ENCODE measurements around the gene SH3YL1.

DNA sequence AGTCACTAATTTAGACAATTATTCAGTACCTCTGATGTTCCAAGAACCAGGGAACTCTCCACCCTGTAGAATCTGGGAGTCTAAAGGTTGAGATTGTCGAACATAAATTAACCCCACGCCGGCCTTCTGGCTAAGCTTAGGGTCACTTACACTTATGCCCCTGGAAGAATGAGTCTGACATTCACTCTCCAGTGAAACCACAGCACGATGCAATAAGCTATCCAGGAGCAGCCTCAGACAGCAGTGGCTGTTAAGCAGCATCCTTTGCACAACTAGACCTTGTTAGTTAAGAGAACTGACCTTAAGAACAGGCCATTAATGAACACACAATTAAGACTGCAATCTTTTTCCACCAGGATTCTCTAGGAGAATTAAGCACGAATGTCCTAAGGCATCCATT, 25.0 kb downstream of the SH3YL1 start:
- TF ChIP-seq CTCF (conservative IDR thresholded peaks at IDR 0.05 in 1 of 2, IDR thresholded peaks at IDR 0.05 in 1 of 2; ENCODE audit: extremely low read depth in 1 of 2, insufficient read depth in 1 of 2, low read depth in 1 of 2, low read length in 2 of 2) (no peak), EZH2 (IDR thresholded peaks at IDR 0.05; ENCODE audit: borderline replicate concordance, low read length) (no peak)
